ENCODE data around the gene FHOD1. TPM values are rescaled to one million over a fixed set of nuclear protein-coding genes. Genes with fewer than 3 reads are reported as not detected.
A peak's percentile ranks its signal among the peaks of the same experiment; 100 is the strongest.

Gene FHOD1
- total RNA-seq, 1 experiment from 2014 or later: 58.2 TPM

- Histone ChIP-seq H2AFZ (no peak overlapping the region), H3K79me2 (ENCODE audit: low read depth) (no peaks in the 10 kb centered on the region), H3K27me3 (ENCODE audit: insufficient read depth, low read depth) (no peaks in the 10 kb centered on the region), H3K4me3 (no peak overlapping the region), H3K36me3 (ENCODE audit: low read depth) (no peaks in the 10 kb centered on the region), H3K4me2 (peak overlapping the region; percentile 15; the same call in 1 of the 2 replicates), H4K20me1 (ENCODE audit: insufficient read depth) (no peaks in the 10 kb centered on the region), H3K4me1 (replicated peaks; ENCODE audit: insufficient read depth) (peaks cover 18% of the 10 kb centered on the region), H3K9me3 (ENCODE audit: insufficient read depth, low read depth) (no peaks in the 10 kb centered on the region), H3K9me2 (ENCODE audit: insufficient read depth) (no peaks in the 10 kb centered on the region), H3F3A (ENCODE audit: insufficient read depth, low read depth) (peaks cover 25% of the 10 kb centered on the region), H3K27ac (no peak overlapping the region)
- DNase-seq: peak; percentile 83 to 87
- TF ChIP-seq EZH2 (IDR thresholded peaks at IDR 0.05; ENCODE audit: low read depth) (no peak), CTCF (conservative IDR thresholded peaks at IDR 0.05) (no peak)
- CTCF ChIA-PET: interaction anchor here (0.6 to 0.9 kb wide), 4 partner anchors 9 to 996 kb away, joined by 3 to 11 read pairs (median 10); partner anchors contain the start of gene SLC7A6
- POLR2A ChIA-PET (ENCODE audit: unreplicated experiment): interaction anchor here (0.6 to 0.8 kb wide), 9 partner anchors 17 to 394 kb away, joined by 3 to 24 read pairs (median 8); partner anchors contain the start of gene HSD11B2
- intact Hi-C loops (cut with micrococcal nuclease; ENCODE audit: unreplicated experiment): no loop called here
- BruUV-seq (replicated peaks): no TSS peak
Observed at GRCh38 chr16:67268136-67268579, 20.9 kb upstream of the FHOD1 start.

GRCh38 chr16:67265834-67266233 lies 18.6 kb upstream of the FHOD1 start:
- DNase-seq: no peak
- TF ChIP-seq CTCF (conservative IDR thresholded peaks at IDR 0.05): no peak
- no peak for TF ChIP-seq EZH2 (IDR thresholded peaks at IDR 0.05; ENCODE audit: low read depth)
- Histone ChIP-seq H3K27ac (no peak overlapping the region), H3F3A (ENCODE audit: insufficient read depth, low read depth) (peaks cover 24% of the 10 kb centered on the region), H3K36me3 (ENCODE audit: low read depth) (no peaks in the 10 kb centered on the region), H3K27me3 (ENCODE audit: insufficient read depth, low read depth) (no peaks in the 10 kb centered on the region), H2AFZ (no peak overlapping the region), H3K9me2 (ENCODE audit: insufficient read depth) (no peaks in the 10 kb centered on the region), H3K9me3 (ENCODE audit: insufficient read depth, low read depth) (no peaks in the 10 kb centered on the region), H4K20me1 (ENCODE audit: insufficient read depth) (no peaks in the 10 kb centered on the region), H3K4me2 (no peak overlapping the region), H3K79me2 (ENCODE audit: low read depth) (no peaks in the 10 kb centered on the region), H3K4me1 (replicated peaks; ENCODE audit: insufficient read depth) (peaks cover 18% of the 10 kb centered on the region), H3K4me3 (no peak overlapping the region)
- intact Hi-C loops (cut with micrococcal nuclease; ENCODE audit: unreplicated experiment): no loop called here
- ChIA-PET CTCF (interaction anchor here (0.6 to 0.7 kb wide), 2 partner anchors 11 to 58 kb away, joined by 3 to 4 read pairs; no protein-coding TSS in a partner anchor), POLR2A (ENCODE audit: unreplicated experiment) (interaction anchor here (0.7 kb wide), 1 partner anchor 64 kb away, joined by 5 read pairs; no protein-coding TSS in a partner anchor)
- BruUV-seq (replicated peaks): no TSS peak

GRCh38 chr16:67264866-67265265 lies 17.6 kb upstream of the FHOD1 start:
- Histone ChIP-seq H3K27me3 (ENCODE audit: insufficient read depth, low read depth) (no peaks in the 10 kb centered on the region), H3F3A (ENCODE audit: insufficient read depth, low read depth) (peaks cover 17% of the 10 kb centered on the region), H3K36me3 (ENCODE audit: low read depth) (no peaks in the 10 kb centered on the region), H3K4me2 (no peak overlapping the region), H2AFZ (no peak overlapping the region), H3K4me3 (no peak overlapping the region), H3K9me2 (ENCODE audit: insufficient read depth) (no peaks in the 10 kb centered on the region), H3K79me2 (ENCODE audit: low read depth) (no peaks in the 10 kb centered on the region), H4K20me1 (ENCODE audit: insufficient read depth) (no peaks in the 10 kb centered on the region), H3K9me3 (ENCODE audit: insufficient read depth, low read depth) (no peaks in the 10 kb centered on the region), H3K27ac (no peak overlapping the region), H3K4me1 (replicated peaks; ENCODE audit: insufficient read depth) (peaks cover 18% of the 10 kb centered on the region)
- CTCF ChIA-PET: no interaction called here
- no TSS peak for BruUV-seq (replicated peaks)
- POLR2A ChIA-PET (ENCODE audit: unreplicated experiment): no interaction called here
- DNase-seq: no peak
- intact Hi-C loops (cut with micrococcal nuclease; ENCODE audit: unreplicated experiment): loop anchor here (5.0 kb wide), 1 partner anchor 72 kb away; no protein-coding TSS in a partner anchor
- no peak for TF ChIP-seq EZH2 (IDR thresholded peaks at IDR 0.05; ENCODE audit: low read depth)
- TF ChIP-seq CTCF (conservative IDR thresholded peaks at IDR 0.05): no peak

Data from PC-9 (cell line).